OCI-LY1 (cell line): ENCODE measurements around the gene ERAL1.

Source experiments
- EZH2 ChIP-seq: fragments of 200-600 bp; sonication (generic), shearing (Covaris generic); IDR thresholded peaks from 2 replicates; pipeline ENCODE4 v1.8.0; 2017; ENCODE audit warnings: borderline replicate concordance, mixed run types, mild to moderate bottlenecking, antibody characterized with exemption, low read length, moderate library complexity, mixed read lengths
- TF ChIP-seq, protein P1 (sequence below): fragments of 200-600 bp; sonication (generic), shearing (Covaris generic); IDR thresholded peaks from 2 replicates; pipeline ENCODE4 v1.5.1; 2017; ENCODE audit warnings: mild to moderate bottlenecking, antibody characterized with exemption, low read length, moderate library complexity, mixed read lengths

DNA sequence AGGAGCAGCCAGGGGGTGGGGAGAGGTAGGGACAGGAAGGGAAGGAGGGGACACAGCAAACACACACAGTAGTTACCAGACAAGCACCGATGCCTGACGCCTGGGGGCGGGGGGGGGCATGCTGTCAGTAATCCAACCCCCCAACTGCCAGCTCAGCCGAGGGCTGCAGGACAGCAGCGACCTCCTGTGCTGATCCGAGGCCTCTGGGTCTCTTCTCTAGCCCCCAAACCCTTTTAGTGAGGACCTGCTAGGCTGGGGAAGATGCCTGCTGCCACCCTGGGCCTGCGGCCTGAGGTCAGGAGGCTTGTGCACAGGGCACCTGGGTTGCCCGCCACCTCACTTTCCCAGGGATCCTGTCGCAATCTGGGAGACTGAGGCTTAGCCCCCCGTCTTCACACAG is 31.1 kb downstream of the ERAL1 start:
- TF ChIP-seq EZH2 = no peak
- TF ChIP-seq, protein P1, sequence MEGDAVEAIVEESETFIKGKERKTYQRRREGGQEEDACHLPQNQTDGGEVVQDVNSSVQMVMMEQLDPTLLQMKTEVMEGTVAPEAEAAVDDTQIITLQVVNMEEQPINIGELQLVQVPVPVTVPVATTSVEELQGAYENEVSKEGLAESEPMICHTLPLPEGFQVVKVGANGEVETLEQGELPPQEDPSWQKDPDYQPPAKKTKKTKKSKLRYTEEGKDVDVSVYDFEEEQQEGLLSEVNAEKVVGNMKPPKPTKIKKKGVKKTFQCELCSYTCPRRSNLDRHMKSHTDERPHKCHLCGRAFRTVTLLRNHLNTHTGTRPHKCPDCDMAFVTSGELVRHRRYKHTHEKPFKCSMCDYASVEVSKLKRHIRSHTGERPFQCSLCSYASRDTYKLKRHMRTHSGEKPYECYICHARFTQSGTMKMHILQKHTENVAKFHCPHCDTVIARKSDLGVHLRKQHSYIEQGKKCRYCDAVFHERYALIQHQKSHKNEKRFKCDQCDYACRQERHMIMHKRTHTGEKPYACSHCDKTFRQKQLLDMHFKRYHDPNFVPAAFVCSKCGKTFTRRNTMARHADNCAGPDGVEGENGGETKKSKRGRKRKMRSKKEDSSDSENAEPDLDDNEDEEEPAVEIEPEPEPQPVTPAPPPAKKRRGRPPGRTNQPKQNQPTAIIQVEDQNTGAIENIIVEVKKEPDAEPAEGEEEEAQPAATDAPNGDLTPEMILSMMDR = no peak
